ENCODE measurements around the gene CAMTA1.
"Not testable (repeated sequence)": the region's sequence is repeated elsewhere in the genome, so short reads cannot be mapped to it uniquely, and the experiment has no call there.

Gene CAMTA1

GRCh38 chr1:7121622-7121988, 336.4 kb downstream of the CAMTA1 start:
- no peak for DNase-seq

GRCh38 chr1:7127322-7128075, 342.2 kb downstream of the CAMTA1 start:
- DNase-seq: no peak

GRCh38 chr1:7128293-7128692, 343.0 kb downstream of the CAMTA1 start:
- DNase-seq: no peak

- no peak for DNase-seq
These were observed 344.9 kb downstream of the CAMTA1 start for GRCh38 chr1:7130127-7130526.

DNA sequence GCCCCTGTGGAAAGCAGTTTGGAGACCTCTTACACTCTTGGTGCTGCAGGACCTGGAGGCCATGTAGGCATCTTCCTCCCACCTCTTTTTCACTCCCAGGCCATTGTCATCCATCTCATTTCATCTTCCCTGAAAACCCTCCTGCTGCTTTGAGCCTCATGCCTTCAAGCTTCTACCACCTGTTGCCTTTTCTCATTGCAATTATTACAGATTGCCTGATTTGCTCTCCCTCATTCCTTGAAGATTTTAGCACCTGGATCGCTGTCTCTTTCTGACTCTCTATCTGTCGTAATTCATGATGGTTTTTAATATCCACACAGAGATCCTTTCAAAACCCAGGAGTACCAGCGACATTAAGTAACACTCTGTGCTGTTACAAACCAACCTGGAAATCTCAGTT, 350.2 kb downstream of the CAMTA1 start:
- no peak for DNase-seq

GRCh38 chr1:7136166-7136953, 351.1 kb downstream of the CAMTA1 start:
- no peak for DNase-seq

DNA sequence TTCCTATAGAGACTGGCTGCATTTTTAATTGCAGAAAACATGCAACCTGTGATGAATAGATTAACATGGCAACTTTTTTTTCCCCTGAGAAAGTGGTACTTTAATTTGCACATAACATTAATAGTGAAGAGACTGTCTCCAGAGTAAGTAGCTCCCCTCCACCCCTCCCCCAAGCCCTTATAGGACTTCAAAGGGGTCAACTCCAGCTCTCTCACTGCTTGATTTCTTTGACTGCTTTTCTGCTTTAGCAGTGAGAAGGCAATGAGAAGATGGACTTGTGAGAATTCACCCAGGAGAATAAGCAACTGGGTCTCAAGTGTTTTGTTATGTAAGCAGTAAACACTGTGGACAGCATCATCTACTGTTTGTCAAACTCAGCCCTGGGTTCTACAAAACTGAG, 355.0 kb downstream of the CAMTA1 start:
- DNase-seq: no peak

DNA sequence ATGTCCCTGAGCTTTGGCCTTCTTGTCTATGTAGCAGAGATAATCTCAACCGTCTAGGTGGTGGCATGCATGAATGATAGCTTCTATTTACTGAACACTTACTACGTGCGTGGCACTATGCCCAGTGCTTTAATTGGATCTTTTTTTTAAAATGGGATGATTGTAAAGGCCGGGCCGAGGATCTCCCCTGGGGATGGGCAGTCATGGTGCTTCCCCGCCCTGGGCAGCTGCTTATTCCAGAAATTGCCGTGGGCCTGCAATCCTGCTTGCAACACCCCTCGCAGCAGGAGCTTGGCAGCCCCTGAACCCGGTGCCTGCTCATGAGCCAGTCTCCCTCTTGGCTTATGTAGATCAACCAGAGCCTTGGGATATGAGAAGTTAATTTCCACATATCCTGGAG, 360.7 kb downstream of the CAMTA1 start:
- DNase-seq: no peak

- no peak for DNase-seq
These were observed 361.5 kb downstream of the CAMTA1 start for GRCh38 chr1:7146710-7147109.

DNA sequence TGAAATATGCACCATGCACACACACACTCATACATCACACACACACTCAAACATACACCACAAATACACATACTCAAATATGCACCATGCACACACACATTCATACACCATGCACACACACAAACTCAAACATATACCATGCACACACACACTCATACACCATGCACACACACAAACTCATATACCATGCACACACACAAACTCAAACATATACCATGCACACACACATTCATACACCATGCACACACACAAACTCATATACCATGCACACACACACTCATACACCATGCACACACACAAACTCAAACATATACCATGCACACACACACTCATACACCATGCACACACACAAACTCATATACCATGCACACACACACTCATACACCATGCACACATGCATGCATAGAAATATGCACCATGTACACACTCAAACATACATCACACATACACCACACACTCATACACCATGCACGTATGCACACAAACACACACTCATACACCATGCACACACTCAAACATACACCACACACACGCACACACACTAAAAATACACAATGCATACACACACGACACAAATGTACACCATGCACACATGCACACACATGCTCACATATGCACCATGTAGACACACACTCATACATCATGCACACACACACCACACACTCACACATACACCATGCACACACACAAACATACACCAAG, 362.5 kb downstream of the CAMTA1 start:
- DNase-seq: not testable (repeated sequence)

DNA sequence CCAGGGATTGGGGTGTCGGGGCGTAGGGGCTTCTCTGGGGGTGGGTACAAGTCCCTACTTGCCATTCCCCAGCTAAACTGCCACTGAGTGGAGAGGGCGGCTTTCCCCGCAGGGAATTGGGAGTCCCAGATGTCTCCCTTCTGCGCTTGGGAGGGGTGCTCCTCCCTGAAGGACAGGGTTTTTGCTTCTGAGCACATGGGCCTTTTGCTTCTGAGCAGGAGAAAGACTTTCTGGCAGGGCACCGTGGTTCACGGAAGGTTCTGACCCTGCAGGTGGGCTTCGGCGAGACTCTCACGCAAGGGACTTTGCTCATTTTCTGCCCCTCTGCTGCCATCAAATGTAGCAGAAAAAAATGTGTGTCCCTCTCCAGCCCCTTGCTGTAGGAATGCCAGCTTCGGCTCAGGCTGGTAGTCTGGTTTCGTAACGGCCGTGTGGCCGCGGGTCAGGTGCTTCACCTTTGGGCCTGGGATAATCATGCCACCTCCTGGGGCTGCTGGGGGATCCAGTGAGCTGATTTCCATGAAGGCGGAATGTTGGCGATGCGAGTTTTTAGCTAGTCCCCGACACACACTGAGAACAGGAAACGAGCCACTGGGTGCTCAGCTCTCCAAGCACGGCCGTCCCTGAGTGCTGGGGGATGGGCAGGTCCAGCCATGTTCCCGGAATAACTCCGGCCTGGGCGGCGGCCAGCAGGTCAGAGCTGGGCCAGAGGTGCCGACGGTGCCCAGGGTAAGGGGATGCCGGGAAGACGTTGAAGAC, 364.0 kb downstream of the CAMTA1 start:
- no peak for DNase-seq

GRCh38 chr1:7150724-7151280, 365.5 kb downstream of the CAMTA1 start:
- no peak for DNase-seq

DNA sequence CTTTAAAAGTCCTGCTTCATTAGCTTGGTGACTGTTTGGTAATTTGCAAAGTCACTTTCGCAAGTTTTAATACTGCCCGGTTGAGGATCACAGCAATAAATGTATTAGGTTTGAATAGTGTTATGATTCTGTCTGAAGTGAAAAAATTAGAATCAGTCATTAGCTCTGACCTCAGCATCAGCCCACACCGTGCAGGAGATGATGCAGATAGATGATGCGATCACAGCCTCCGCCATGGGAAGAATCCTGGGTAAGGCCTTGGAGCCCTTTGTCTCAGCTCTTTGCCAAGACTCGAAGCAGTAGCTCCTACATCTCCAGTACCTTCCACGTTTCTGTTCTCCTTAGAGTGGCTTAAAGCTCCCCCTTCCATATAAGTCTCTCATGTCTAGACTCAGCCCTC, 366.7 kb downstream of the CAMTA1 start:
- no peak for DNase-seq

DNA sequence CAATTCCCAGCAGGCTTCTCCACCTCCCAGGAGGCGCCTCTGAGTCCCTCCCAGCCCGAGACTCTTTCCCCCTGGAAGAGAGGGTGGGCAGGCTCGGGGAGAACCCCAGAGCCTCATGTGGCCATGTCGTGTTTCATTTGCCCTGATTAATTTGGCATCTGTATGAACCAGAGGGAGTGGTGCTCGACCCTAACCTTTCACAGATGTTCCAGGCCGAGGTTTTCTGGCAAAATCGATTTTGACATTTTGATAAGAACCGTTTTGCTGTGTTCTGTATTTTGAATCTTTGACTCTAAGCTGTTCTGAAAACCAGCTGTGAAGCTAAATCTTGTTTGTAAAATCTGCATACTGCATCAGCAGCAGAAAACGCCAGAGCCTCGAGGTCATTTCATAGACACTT, 367.4 kb downstream of the CAMTA1 start:
- no peak for DNase-seq

DNA sequence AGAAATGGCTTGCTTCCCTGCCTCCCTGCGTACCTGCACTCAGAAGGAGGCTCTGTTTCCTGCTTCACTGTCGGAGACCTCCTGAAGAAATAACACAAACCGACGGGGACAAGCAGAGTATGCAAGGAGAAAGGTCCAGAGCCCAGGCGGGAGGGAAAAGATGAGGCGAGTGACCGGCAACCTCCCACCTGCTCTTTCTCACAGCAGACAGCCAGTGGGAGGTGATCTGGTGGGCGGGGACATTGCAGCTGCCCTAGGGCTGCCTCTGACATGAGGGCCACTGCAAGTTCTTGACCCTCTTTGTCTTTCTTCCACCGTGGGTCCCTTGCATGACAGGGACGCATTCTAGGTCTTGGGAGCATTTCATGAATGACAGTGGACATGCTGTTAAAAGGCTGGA, 368.2 kb downstream of the CAMTA1 start:
- no peak for DNase-seq

DNA sequence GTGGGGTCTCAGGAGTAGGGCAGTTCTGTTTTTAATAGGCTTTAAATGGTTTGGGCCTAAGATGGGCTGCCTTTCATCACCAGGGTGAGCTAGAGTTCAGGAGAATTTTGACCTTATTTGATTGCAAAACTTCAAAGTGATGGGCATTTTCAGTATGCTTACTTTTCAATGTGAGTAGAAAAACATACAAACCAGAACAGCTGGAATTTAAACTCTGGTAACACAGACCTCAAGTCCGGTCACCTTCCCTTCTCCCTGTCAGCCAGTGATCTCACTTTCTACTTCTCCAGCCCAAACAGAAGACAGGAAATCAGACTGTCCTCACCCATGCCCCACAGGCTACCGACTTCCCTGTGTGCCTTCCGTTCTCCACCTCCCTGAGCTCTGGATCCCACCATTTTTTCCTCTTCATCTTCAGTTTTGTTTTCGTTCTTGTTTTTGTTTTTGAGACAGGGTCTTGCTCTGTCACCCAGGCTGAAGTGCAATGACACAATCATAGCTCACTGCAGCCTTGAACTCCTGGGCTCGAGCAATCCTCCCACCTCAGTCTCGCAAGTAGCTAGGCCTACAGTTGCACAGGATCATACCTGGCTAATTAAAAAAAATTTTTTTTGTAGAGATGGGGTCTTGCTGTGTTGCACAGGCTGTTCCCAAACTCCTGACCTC, 374.0 kb downstream of the CAMTA1 start:
- DNase-seq: no peak

GRCh38 chr1:7168554-7168953, 383.3 kb downstream of the CAMTA1 start:
- DNase-seq: not testable (repeated sequence)

DNA sequence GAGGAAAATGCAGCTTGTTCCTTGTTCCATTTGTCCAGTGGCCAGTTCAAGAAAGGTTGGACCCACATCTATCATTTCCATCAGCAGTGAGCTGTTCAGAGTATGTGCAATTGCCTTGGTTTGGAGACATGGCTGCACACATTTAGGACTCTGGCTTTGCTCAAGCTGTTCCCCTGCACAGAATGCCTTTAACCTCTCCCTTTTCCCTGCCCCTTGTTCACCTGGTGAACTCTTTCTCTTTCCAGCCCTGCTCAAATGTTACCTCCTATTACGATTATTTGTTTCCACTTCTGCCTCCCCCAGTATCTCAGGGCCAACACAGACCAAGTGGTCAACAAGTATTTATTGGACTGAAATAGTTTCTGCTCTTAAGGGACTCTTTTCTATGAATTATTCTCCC, 385.9 kb downstream of the CAMTA1 start:
- no peak for DNase-seq

GRCh38 chr1:7171574-7171973, 386.3 kb downstream of the CAMTA1 start:
- DNase-seq: no peak

- no peak for DNase-seq
These were observed 387.6 kb downstream of the CAMTA1 start for GRCh38 chr1:7172804-7173203.

- DNase-seq: no peak
These were observed 389.3 kb downstream of the CAMTA1 start for GRCh38 chr1:7174561-7174960.
